ENCODE results near the gene TFAM.

TFAM gene

DNA sequence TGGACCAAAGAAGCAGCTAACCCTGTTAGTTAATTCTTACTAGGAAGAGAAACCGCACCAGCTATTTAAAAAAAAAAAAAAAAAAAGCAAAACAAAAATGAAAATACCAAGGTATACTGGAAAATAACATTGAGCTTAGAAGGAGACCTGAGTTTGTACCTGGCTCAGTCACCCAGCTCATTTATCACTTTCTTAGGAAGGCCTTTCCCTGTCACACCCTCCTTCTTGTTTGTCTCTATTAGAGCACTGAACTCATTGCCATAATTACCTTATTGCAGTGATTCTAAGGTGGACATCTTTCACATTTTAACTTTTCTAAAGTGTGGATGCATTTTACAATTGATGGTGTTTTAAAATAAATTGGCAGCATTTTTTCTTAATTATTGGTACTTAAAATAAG is 26.3 kb upstream of the TFAM start:
- in situ Hi-C loops (cut with MboI; ENCODE audit: low pct_unique_long_range_greater_than_20kb, low sequenced_read_pairs, unreplicated experiment), result no loop called here
- no peak for DNase-seq (ENCODE audit: low spot score)
- TF ChIP-seq CTCF (IDR thresholded peaks at IDR 0.05; ENCODE audit: extremely low read depth, insufficient read depth, missing control alignments), result no peak

DNA sequence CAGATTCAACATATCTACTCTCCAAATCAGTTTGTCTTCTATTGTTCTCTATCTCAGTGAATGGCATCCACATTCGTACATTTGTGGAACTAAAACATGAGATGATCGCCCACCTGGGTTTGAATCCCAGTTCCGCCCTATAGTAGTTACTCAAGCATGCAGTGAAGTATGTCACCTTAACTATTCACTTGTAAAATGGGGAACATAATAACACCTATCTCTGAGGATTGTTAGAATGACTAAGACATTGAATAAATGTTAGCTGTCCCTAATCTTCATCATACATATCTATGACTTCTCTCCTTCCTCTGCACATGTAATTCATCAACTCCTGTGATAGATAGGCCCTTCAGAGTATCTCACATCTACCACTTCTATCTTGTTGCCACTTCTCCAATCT is 25.7 kb upstream of the TFAM start:
- in situ Hi-C loops (cut with MboI; ENCODE audit: low pct_unique_long_range_greater_than_20kb, low sequenced_read_pairs, unreplicated experiment), result no loop called here
- DNase-seq (ENCODE audit: low spot score), result no peak
- no peak for TF ChIP-seq CTCF (IDR thresholded peaks at IDR 0.05; ENCODE audit: extremely low read depth, insufficient read depth, missing control alignments)

- in situ Hi-C loops (cut with MboI; ENCODE audit: low pct_unique_long_range_greater_than_20kb, low sequenced_read_pairs, unreplicated experiment), result no loop called here
- TF ChIP-seq CTCF (IDR thresholded peaks at IDR 0.05; ENCODE audit: extremely low read depth, insufficient read depth, missing control alignments), result no peak
- no peak for DNase-seq (ENCODE audit: low spot score)
Measured at GRCh38 chr10:58360412-58361004, 24.7 kb upstream of the TFAM start.

GRCh38 chr10:58361353-58361752 is 23.9 kb upstream of the TFAM start:
- DNase-seq (ENCODE audit: low spot score), result no peak
- TF ChIP-seq CTCF (IDR thresholded peaks at IDR 0.05; ENCODE audit: extremely low read depth, insufficient read depth, missing control alignments), result no peak
- in situ Hi-C loops (cut with MboI; ENCODE audit: low pct_unique_long_range_greater_than_20kb, low sequenced_read_pairs, unreplicated experiment), result no loop called here

DNA sequence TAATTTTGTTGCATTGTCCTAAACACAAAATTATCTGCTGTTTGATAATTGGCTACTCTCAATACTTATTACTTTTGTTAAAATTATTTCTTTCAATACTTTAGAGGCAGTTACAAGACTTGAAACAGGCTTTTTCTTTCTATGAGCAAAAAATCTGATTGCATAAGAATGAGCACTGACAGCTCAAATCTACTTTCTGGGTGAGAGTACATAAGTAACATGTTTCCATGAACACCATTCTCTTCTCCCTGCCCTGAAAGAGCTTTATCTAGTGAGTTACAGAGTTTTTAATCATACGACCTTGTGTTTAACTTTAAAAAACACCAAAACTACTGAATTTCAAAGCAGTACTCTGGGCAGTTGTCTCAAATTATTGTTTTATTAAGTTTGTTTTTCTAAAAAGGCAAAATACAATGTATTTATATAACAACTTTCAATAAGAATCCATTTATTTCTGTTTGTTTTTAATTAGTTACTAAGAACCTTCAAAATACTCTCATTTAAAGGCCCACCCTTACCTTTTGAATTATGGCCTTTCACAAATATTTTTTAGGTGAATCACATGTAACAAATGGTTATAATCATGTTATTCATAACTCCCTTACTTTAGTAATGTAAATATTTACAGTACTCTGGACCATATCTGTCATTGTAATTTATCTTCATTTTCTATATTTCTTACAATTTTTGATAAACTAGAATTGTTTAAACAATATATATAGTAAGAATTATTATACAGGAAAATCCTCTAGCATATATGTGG is 23.0 kb upstream of the TFAM start:
- no peak for TF ChIP-seq CTCF (IDR thresholded peaks at IDR 0.05; ENCODE audit: extremely low read depth, insufficient read depth, missing control alignments)
- in situ Hi-C loops (cut with MboI; ENCODE audit: low pct_unique_long_range_greater_than_20kb, low sequenced_read_pairs, unreplicated experiment), result no loop called here
- no peak for DNase-seq (ENCODE audit: low spot score)

DNA sequence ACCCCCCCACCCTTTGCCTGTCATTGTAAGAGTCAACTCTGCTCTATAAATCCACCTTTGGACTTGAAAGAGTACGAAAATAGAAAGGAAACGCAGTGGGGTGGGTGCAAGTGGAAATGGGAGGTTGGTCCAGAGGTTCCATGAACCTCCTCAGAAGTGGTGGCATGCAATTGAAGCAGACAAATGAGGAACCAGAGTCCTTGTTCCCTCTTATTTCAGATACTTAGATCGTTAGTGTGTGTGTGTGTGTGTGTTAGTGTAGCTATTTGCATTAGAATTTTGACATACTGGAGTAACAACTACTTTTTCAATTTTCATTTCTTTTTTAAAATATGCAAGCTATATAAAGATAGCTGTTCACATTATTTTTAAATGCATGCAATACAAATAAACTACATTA is 18.1 kb upstream of the TFAM start:
- in situ Hi-C loops (cut with MboI; ENCODE audit: low pct_unique_long_range_greater_than_20kb, low sequenced_read_pairs, unreplicated experiment), result no loop called here
- DNase-seq (ENCODE audit: low spot score), result no peak
- TF ChIP-seq CTCF (IDR thresholded peaks at IDR 0.05; ENCODE audit: extremely low read depth, insufficient read depth, missing control alignments), result no peak
